Stimulated activated CD4-positive, alpha-beta T cell treated with anti-CD3 and anti-CD28 coated beads, Interleukin-15, amount 100 ng/mL, for 48 hours (primary cell): ENCODE results near the gene TIMP1.
A peak's percentile ranks its signal among the peaks of the same experiment; 100 is the strongest.

Experiments used
- DNase-seq, 2 donors: peaks; one replicate each; pipeline ENCODE4 v3.0.0-alpha.2; 2020; ENCODE audit warnings: low read depth in 2 of 2

Gene TIMP1

DNA sequence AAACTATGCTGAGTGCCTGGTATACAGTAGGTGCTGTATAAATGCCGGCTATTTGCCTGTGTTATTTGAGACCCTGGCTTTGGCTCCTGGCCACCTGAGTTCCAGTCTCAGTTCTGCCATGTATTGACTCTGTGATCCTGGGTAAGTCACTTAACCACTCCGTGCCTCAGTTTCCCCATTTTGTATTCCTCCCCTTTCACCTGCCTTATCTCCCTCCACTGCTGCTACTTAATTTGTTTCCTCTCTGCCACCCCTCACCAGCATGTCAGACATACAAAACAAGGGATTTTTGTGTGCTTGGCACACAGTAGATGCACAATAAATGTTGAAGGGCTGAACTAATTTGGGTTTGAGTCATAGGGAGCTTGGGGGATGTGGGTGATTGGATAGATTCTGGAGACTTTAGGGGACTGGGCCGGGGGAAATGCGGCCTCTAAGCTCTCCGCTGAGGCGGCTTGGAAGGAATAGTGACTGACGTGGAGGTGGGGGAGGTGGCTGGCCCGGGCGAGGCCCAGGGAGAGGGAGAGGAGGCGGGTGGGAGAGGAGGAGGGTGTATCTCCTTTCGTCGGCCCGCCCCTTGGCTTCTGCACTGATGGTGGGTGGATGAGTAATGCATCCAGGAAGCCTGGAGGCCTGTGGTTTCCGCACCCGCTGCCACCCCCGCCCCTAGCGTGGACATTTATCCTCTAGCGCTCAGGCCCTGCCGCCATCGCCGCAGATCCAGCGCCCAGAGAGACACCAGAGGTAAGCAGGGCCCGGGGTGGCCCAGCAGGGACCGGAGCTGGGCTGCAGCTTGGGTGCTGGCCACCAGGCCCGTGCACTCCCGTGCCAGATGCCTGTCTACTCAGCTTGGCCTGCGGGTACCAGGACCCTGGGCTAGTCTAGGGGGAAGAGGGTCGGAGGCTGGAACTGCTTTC, at the start of gene TIMP1:
Gene TIMP1 (plus strand): TSS at position 706 of the 917 bp plus-strand sequence. CDS start 980 bp downstream, outside the sequence.
- DNase-seq = peak; percentile 77 to 78

DNA sequence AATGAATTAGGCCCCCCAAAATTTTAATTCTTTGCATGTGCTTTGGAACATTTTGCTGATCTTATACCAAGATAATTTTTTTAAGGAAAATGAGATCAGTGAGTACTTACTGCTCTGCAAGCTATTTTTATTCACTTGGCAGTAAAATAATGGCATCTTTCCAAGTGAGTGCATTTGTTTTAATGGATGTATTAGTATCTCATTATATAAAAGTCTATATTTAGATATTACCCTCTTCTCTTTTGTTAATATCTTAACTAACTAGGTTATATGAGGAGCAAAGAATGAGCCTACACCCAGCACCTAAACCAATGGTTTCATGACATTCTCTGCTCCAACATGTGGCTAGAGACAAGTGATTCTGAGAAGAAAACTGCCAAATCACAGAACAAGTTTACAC, 42.4 kb upstream of the TIMP1 start:
- DNase-seq = no peak

DNA sequence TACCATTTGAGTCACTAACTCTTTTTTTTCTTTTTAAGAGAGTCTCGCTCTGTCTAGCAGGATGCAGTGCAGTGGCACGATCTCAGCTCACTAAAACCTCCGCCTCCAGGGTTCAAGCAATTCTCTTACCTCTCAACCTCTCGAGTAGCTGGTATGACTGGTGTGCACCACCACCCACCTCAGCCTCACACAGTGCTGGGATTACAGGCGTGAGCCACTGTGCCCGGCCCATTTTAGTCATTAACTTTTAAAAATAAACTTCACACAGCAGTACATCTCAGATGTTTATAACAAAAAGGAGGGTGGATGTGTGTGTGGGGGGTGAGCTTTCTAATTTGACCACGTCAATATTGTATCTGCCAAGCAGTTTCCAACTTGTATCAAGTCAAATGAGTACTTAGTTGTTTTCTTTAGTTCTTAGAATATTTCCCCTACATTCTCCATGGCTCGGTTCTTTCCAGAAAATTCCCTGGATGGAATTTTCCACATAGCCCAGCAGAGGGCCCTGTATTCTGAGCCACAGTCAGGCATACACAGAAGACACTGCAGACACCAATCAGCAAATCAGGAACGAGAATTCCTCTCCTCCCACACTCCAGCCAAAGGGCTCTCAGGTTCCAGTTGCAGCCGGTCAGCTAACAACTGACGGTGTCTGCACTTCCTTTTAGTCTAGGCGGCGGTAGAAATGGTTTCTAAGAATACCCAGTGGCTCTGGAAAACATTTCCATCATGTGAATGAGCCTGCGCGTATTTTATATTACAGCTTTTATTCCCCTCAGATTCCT, 41.3 kb upstream of the TIMP1 start:
- DNase-seq = no peak

DNA sequence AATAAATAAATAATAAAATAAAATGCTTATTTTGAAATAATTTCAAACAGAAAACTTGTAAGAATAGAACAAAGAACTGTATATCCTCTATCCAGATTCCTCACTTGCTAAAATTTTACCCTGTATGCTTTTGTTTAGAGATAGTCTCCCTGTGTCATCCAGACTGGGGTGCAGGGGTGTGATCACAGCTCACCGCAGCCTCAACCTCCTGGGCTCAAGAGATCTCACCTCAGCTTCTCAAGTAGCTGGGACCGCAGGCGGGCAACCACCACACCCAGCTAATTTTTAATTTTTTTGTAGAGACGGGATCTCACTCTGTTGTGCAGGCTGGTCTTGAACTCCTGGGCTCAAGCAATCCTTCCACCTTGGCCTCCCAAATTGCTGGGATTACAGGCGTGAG, 38.7 kb upstream of the TIMP1 start:
- no peak for DNase-seq

DNA sequence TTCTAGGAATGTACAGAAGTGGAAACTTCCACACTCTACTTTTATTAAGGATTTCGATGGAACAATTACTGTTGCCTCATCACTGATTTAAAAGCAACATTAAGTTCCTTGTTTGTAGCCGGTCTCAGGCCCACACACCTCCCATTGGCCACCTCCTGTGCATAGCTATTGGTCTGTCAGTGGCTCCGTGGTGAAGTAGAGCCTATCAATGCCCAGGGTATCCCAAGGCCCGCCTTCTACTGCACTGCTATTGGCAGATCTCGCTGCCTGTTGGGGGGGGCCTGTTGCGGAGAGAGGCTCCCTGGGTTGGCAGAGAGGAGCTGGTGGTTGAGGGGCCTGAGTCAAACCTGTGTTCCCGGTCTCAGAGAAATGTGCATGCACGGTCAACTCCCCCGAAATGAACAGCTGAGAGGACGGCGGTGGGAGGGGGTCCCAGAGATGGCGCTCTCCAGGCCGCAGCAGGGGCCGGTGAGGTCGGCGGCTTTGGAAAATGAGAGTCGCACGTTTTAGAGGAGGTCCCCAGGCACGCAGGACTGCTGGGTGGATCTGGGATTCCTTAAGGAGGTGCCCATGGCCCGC, 26.1 kb upstream of the TIMP1 start:
- DNase-seq = peak; percentile 74 to 81

- DNase-seq = no peak
Measured at GRCh38 chrX:47558436-47558835, 23.8 kb upstream of the TIMP1 start.

GRCh38 chrX:47560179-47560933, 21.9 kb upstream of the TIMP1 start:
- no peak for DNase-seq

- peak; percentile 92 to 94 for DNase-seq
Measured at GRCh38 chrX:47560934-47561658, 21.1 kb upstream of the TIMP1 start, which contains the start of gene ARAF. ARAF (plus strand) TSS chrX:47561205; CDS start chrX:47562968, 1,763 bp downstream.

DNA sequence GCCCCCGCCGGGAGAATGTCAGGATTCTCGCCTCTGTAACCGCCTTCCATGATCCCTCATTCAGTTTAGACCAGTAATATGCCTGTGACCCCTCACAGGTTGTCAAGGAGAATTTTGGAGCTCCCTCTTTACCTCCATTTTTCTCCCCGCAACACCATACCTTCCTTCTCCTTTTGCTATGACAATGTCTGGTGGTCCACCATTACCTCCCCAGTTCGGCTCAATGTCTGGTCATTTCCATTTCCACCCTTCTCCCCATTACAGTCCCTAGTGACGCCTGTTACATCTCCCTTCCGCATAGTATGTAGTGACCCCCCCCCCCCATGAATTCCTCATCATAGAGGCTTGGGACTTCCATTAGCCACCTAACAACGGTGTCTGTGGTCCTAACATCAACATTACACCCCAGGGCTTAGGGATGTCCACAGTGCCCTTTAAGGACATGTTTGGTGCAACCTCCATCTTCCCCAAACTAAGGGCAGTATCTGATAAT, 20.5 kb upstream of the TIMP1 start:
- no peak for DNase-seq

- no peak for DNase-seq
Measured at GRCh38 chrX:47562615-47563243, 19.5 kb upstream of the TIMP1 start.

DNA sequence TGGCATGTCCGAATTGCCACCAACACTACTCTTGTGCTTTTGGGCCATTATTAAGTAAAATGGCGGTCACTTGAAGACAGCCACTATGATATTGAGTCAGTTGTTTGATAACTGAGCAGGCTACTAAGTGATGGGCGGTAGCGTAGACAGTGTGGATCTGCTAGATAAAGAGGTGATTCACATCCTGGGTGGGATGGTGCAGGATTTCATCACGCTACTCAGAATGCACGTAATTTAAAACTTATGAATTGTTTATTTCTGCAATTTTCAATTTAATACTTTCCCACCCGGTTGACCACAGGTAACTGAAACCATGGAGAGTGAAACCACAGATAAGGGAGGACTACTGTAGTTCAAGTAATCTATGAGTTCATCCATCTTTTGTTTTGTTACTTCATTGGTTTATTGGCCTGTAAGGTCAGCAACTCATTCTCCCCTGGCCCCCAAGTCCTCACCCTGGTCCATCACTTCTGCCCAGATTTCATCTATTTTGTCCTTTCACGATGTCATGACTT, 18.4 kb upstream of the TIMP1 start:
- no peak for DNase-seq

GRCh38 chrX:47564438-47565085, 17.7 kb upstream of the TIMP1 start:
- no peak for DNase-seq

DNA sequence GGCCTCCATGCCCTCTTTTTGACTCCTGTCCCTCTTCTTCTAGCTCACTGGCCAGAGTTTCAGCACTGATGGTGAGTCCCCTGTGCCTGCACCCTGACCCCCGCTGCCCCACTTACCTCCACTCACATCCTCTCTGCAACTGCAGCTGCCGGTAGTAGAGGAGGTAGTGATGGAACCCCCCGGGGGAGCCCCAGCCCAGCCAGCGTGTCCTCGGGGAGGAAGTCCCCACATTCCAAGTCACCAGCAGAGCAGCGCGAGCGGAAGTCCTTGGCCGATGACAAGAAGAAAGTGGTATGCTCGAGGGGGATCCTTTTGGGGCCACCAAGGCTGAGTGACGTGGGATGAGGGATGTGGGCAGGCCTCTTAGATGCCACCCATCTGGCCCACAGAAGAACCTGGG, 15.4 kb upstream of the TIMP1 start:
- DNase-seq = no peak

- peak in 1 of 2 donors; percentile 30 for DNase-seq
Measured at GRCh38 chrX:47568656-47569295, 13.5 kb upstream of the TIMP1 start.

DNA sequence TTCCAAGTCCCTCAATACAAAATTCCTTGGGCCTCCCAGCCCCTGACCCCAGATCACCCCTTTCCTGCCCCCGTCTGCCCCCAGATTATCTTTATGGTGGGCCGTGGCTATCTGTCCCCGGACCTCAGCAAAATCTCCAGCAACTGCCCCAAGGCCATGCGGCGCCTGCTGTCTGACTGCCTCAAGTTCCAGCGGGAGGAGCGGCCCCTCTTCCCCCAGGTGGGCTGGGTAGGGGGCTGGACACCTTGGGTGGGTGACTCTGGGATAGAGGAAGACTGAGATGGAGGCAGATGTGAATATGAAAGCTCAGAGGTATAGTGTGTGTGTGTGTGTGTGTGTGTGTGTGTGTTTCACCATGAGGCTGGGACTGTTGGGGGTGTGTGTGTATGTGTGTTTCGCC, 11.4 kb upstream of the TIMP1 start:
- no peak for DNase-seq

- no peak for DNase-seq
Measured at GRCh38 chrX:47571215-47571614, 11.0 kb upstream of the TIMP1 start.

- DNase-seq = no peak
Measured at GRCh38 chrX:47571896-47572295, 10.3 kb upstream of the TIMP1 start.

DNA sequence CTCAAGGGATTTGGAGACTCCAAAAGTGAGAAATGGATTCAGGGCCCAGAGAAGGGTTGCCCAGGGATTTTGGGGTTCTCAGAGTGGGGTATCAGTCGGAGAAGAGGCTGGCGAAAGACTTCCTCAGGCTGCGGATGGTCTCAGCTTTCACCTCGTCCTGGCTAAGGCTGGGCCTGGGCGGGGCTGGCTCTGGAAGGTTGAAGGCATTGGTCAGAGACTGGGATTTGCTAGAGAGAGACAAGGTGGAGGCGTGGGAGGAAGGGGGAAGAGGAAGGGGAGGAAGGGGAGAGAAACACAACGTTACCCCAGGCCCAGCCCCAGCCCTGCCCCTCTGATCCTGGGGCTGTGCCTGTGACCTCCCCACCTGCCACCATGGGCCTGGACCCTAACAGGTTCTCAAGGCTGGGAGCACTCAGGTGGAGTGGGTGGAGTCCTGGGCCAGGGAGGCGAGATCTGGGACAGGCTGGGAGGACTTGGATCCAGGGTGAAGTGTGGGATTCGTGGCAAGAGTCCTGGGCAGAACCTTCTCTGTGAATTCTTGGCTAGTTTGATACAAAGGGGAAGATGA, 9.4 kb upstream of the TIMP1 start:
- DNase-seq = no peak
